22Rv1 (cell line): ENCODE measurements around the gene EFHC1.

Source experiments
- CTCF ChIP-seq: fragments of 450-650 bp; IDR thresholded peaks from 2 replicates; pipeline ENCODE4 v1.5.1; 2017; ENCODE audit warnings: mild to moderate bottlenecking
- ZFX ChIP-seq: fragments of 450-650 bp; IDR thresholded peaks from 2 replicates; pipeline ENCODE4 v1.6.1; 2017; ENCODE audit warnings: antibody characterized with exemption, borderline replicate concordance

- no peak for TF ChIP-seq CTCF
- TF ChIP-seq ZFX, result no peak
These were observed 54.0 kb downstream of the EFHC1 start for GRCh38 chr6:52474173-52474572.
